ENCODE results near the gene SOBP.
A peak's percentile ranks its signal among the peaks of the same experiment; 100 is the strongest.

- TF ChIP-seq POLR2AphosphoS5 (IDR thresholded peaks at IDR 0.05) (no peak), CTCF (IDR thresholded peaks at IDR 0.05) (peak; percentile 55 to 83 (median 73))
Observed at GRCh38 chr6:107674995-107675738, 185.2 kb downstream of the SOBP start.

Data from breast epithelium (tissue), 3 donors.